ENCODE results near the gene KIF5A. TPM values are rescaled to one million over a fixed set of nuclear protein-coding genes. Genes with fewer than 3 reads are reported as not detected.

Gene KIF5A
- total and polyA plus RNA-seq, 2 donors (not counting 3 experiments of a cell fraction or from before 2014, with no cell fraction given): 0.07 to 0.35 TPM

DNA sequence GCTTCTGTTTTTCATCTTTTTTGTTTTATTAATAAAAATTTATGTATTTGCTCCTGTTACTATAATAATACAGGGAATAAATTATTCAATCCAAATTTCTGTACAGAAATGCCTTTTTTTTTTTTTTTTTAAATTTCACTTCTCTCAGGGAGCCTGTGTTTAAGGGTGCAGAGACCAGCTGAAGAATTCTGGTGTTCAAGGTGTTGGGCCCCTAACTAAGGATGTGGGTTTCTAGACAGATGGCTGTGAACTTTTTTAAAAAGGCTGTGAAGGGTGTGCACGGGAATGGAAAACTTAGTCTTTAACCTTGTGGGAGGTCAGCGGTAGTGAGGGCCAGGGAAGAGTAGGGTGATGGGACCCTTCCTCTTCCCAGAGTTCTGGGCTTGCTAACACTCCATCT is 53.5 kb downstream of the KIF5A start:
- no TSS peak for BruUV-seq (replicated peaks)
- CTCF ChIA-PET: interaction anchor here (6.8 kb wide), 1 partner anchor 20 kb away, joined by 44 read pairs; no protein-coding TSS in a partner anchor
- POLR2A ChIA-PET: no interaction called here

DNA sequence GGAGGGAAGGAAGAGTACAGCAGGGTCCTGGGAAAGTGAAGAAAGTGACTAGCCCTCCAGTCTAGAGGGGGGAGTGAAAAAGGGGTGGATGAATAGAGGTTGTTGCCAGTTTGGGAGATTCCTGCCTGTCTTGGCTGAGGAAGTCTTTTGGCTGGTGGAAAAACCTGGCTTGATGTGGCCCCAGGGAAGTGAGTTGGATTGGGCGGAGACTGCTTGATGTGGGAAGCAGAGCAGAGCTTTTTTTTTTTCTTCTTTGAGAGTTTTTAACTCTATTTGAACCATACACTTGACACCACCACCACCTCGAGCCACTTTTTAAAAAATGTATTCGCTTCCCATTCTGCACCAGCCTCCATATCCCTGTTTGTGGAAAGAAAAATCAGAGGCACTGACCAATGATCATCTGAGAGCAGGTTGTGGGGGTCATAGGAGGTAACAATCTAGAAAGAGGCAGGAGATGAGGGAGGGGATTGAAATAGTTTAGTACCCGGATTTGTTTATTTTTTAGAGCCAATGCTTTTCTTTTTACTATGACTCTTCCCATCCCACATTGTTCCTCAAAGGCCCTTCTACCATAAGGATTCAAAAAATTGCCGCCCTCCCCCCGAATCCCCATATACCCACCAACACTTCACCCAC is 54.1 kb downstream of the KIF5A start:
- H4K20me1 ChIP-seq (replicated peaks; ENCODE audit: control insufficient read depth, extremely low read depth, insufficient read depth, low read length): no peaks in the 10 kb centered on the region
- peak overlapping the region; percentile 0 to 72 (median 22) for H3K4me3 ChIP-seq (replicated peaks in 1 of 3; ENCODE audit: insufficient read depth in 1 of 3, low read depth in 1 of 3, low read length in 3 of 3)
- peak overlapping the region; percentile 37 for H3K4me2 ChIP-seq (ENCODE audit: insufficient read depth, low read length)
- H3K27me3 ChIP-seq (ENCODE audit: control insufficient read depth in 2 of 2, insufficient read depth in 2 of 2, low read length in 2 of 2): peaks cover 0 to 4% of the 10 kb centered on the region in 2 experiments
- peaks cover 0 to 1% of the 10 kb centered on the region in 2 experiments for H3K36me3 ChIP-seq (ENCODE audit: control insufficient read depth in 2 of 2, extremely low read depth in 1 of 2, insufficient read depth in 2 of 2, low read length in 2 of 2)
- no peak for DNase-seq (ENCODE audit: low read depth, low spot score)
- no peaks in the 10 kb centered on the region for H3K79me2 ChIP-seq (ENCODE audit: control insufficient read depth, insufficient read depth, low read length)
- no peaks in the 10 kb centered on the region for H3K9me3 ChIP-seq (replicated peaks; ENCODE audit: control insufficient read depth, insufficient read depth, low read length)
- TF ChIP-seq EZH2 (IDR thresholded peaks at IDR 0.05; ENCODE audit: borderline replicate concordance, low read depth, low read length, severe bottlenecking): no peak
- TF ChIP-seq GATA2 (IDR thresholded peaks at IDR 0.05; ENCODE audit: insufficient read depth, insufficient read length, low read depth, low read length): no peak
- TF ChIP-seq MYC (IDR thresholded peaks at IDR 0.05; ENCODE audit: low read depth, low read length): no peak
- TF ChIP-seq POLR2A (IDR thresholded peaks at IDR 0.05; ENCODE audit: low read depth, low read length): no peak
- no peak for TF ChIP-seq POLR2AphosphoS5 (IDR thresholded peaks at IDR 0.05; ENCODE audit: insufficient read depth, low read depth, low read length)
- TF ChIP-seq, protein P1, sequence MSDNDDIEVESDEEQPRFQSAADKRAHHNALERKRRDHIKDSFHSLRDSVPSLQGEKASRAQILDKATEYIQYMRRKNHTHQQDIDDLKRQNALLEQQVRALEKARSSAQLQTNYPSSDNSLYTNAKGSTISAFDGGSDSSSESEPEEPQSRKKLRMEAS (IDR thresholded peaks at IDR 0.05; ENCODE audit: insufficient read depth, insufficient read length): no peak
- no peak for TF ChIP-seq JUN (IDR thresholded peaks at IDR 0.05; ENCODE audit: borderline replicate concordance, insufficient read depth, insufficient read length, low read depth)
- no peak for TF ChIP-seq FOS (IDR thresholded peaks at IDR 0.05; ENCODE audit: borderline replicate concordance, insufficient read depth, low read length)
- TF ChIP-seq, protein P2, sequence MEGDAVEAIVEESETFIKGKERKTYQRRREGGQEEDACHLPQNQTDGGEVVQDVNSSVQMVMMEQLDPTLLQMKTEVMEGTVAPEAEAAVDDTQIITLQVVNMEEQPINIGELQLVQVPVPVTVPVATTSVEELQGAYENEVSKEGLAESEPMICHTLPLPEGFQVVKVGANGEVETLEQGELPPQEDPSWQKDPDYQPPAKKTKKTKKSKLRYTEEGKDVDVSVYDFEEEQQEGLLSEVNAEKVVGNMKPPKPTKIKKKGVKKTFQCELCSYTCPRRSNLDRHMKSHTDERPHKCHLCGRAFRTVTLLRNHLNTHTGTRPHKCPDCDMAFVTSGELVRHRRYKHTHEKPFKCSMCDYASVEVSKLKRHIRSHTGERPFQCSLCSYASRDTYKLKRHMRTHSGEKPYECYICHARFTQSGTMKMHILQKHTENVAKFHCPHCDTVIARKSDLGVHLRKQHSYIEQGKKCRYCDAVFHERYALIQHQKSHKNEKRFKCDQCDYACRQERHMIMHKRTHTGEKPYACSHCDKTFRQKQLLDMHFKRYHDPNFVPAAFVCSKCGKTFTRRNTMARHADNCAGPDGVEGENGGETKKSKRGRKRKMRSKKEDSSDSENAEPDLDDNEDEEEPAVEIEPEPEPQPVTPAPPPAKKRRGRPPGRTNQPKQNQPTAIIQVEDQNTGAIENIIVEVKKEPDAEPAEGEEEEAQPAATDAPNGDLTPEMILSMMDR (IDR thresholded peaks at IDR 0.05; ENCODE audit: extremely low read depth in 1 of 2, insufficient read depth in 1 of 2, low read depth in 1 of 2, low read length in 2 of 2): no peak
- H3K9me1 ChIP-seq (replicated peaks; ENCODE audit: control insufficient read depth, extremely low read depth, insufficient read depth, low read length): no peaks in the 10 kb centered on the region
- ChIA-PET CTCF (interaction anchor here (6.8 kb wide), 1 partner anchor 21 kb away, joined by 44 read pairs; no protein-coding TSS in a partner anchor), POLR2A (no interaction called here)
- peak overlapping the region; percentile 94 for H2AFZ ChIP-seq (ENCODE audit: low read depth, low read length)
- peak overlapping the region; percentile 79 for H3K9ac ChIP-seq (replicated peaks; ENCODE audit: extremely low read depth, insufficient read depth, low read length)
- dilution Hi-C loops (cut with MboI; ENCODE audit: extremely low pct_ligation_motif_present, low sequenced_read_pairs) (no loop called here), intact Hi-C loops (cut with micrococcal nuclease) (loop anchor here (1.0 kb wide), 1 partner anchor 13 kb away; the partner anchor contains the start of gene PIP4K2C)
- H3K4me1 ChIP-seq (ENCODE audit: control insufficient read depth, extremely low read depth, insufficient read depth, low read length): peaks cover 6% of the 10 kb centered on the region
- peak; percentile 21 for FAIRE-seq
- no peak overlapping the region for H3K27ac ChIP-seq (ENCODE audit: insufficient read depth, low read depth, low read length)
- BruUV-seq (replicated peaks): no TSS peak

More for the DNA sequence above, 53.5 kb downstream of the KIF5A start:
- peaks cover 0 to 4% of the 10 kb centered on the region in 2 experiments for H3K27me3 ChIP-seq (ENCODE audit: control insufficient read depth in 2 of 2, insufficient read depth in 2 of 2, low read length in 2 of 2)
- H3K4me1 ChIP-seq (ENCODE audit: control insufficient read depth, extremely low read depth, insufficient read depth, low read length): peaks cover 6% of the 10 kb centered on the region
- H2AFZ ChIP-seq (ENCODE audit: low read depth, low read length): no peak overlapping the region
- no peaks in the 10 kb centered on the region for H3K9me1 ChIP-seq (replicated peaks; ENCODE audit: control insufficient read depth, extremely low read depth, insufficient read depth, low read length)
- H3K9ac ChIP-seq (replicated peaks; ENCODE audit: extremely low read depth, insufficient read depth, low read length): no peak overlapping the region
- dilution Hi-C loops (cut with MboI; ENCODE audit: extremely low pct_ligation_motif_present, low sequenced_read_pairs): no loop called here
- no peak for TF ChIP-seq POLR2A (IDR thresholded peaks at IDR 0.05; ENCODE audit: low read depth, low read length)
- FAIRE-seq: no peak
- no peaks in the 10 kb centered on the region for H3K79me2 ChIP-seq (ENCODE audit: control insufficient read depth, insufficient read depth, low read length)
- H3K4me2 ChIP-seq (ENCODE audit: insufficient read depth, low read length): no peak overlapping the region
- intact Hi-C loops (cut with micrococcal nuclease): loop anchor here (1.0 kb wide), 1 partner anchor 12 kb away; the partner anchor contains the start of gene PIP4K2C
- no peaks in the 10 kb centered on the region for H3K9me3 ChIP-seq (replicated peaks; ENCODE audit: control insufficient read depth, insufficient read depth, low read length)
- no peak for DNase-seq (ENCODE audit: low read depth, low spot score)
- no peaks in the 10 kb centered on the region for H3K36me3 ChIP-seq (ENCODE audit: control insufficient read depth in 2 of 2, extremely low read depth in 1 of 2, insufficient read depth in 2 of 2, low read length in 2 of 2)
- H3K4me3 ChIP-seq (replicated peaks in 1 of 3; ENCODE audit: insufficient read depth in 1 of 3, low read depth in 1 of 3, low read length in 3 of 3): no peak overlapping the region
- no peaks in the 10 kb centered on the region for H4K20me1 ChIP-seq (replicated peaks; ENCODE audit: control insufficient read depth, extremely low read depth, insufficient read depth, low read length)
- no peak overlapping the region for H3K27ac ChIP-seq (ENCODE audit: insufficient read depth, low read depth, low read length)

All from endothelial cell of umbilical vein (primary cell).